ENCODE results near the gene TMEM196.
A peak's percentile ranks its signal among the peaks of the same experiment; 100 is the strongest.

Gene TMEM196

GRCh38 chr7:19772841-19773760 lies at the start of gene TMEM196:
TMEM196 (minus strand) TSS chr7:19773617; CDS start chr7:19772696, 921 bp downstream.
- DNase-seq (ENCODE audit: low read depth) = peak; percentile 33

GRCh38 chr7:19816128-19816527 lies 42.7 kb upstream of the TMEM196 start:
- no peak for DNase-seq (ENCODE audit: low read depth)

- peak; percentile 14 for DNase-seq (ENCODE audit: low read depth)
Measured at GRCh38 chr7:19815546-19815945, 42.1 kb upstream of the TMEM196 start.

GRCh38 chr7:19814776-19815175 lies 41.4 kb upstream of the TMEM196 start:
- DNase-seq (ENCODE audit: low read depth) = no peak

GRCh38 chr7:19811386-19811785 lies 38.0 kb upstream of the TMEM196 start:
- no peak for DNase-seq (ENCODE audit: low read depth)

- DNase-seq (ENCODE audit: low read depth) = peak; percentile 31
Measured at GRCh38 chr7:19798986-19799385, 25.6 kb upstream of the TMEM196 start.

GRCh38 chr7:19783541-19783940 lies 10.1 kb upstream of the TMEM196 start:
- DNase-seq (ENCODE audit: low read depth) = no peak

- no peak for DNase-seq (ENCODE audit: low read depth)
Measured at GRCh38 chr7:19776981-19777380, 3.6 kb upstream of the TMEM196 start.

- DNase-seq (ENCODE audit: low read depth) = peak; percentile 4
Measured at GRCh38 chr7:19775578-19775977, 2.2 kb upstream of the TMEM196 start.

- no peak for DNase-seq (ENCODE audit: low read depth)
Measured at GRCh38 chr7:19772306-19772705, 1.1 kb downstream of the TMEM196 start.

- no peak for DNase-seq (ENCODE audit: low read depth)
Measured at GRCh38 chr7:19762631-19763030, 10.8 kb downstream of the TMEM196 start.

- DNase-seq (ENCODE audit: low read depth) = peak; percentile 50
Measured at GRCh38 chr7:19754521-19755116, 18.8 kb downstream of the TMEM196 start.

GRCh38 chr7:19752020-19752419 lies 21.4 kb downstream of the TMEM196 start:
- no peak for DNase-seq (ENCODE audit: low read depth)

- peak; percentile 33 for DNase-seq (ENCODE audit: low read depth)
Measured at GRCh38 chr7:19749658-19750057, 23.8 kb downstream of the TMEM196 start.

GRCh38 chr7:19747740-19748339 lies 25.6 kb downstream of the TMEM196 start:
- DNase-seq (ENCODE audit: low read depth) = peak; percentile 66

- DNase-seq (ENCODE audit: low read depth) = no peak
Measured at GRCh38 chr7:19744075-19744474, 29.3 kb downstream of the TMEM196 start.

GRCh38 chr7:19728716-19729115 lies 44.7 kb downstream of the TMEM196 start:
- DNase-seq (ENCODE audit: low read depth) = no peak

GRCh38 chr7:19725770-19726169 lies 47.6 kb downstream of the TMEM196 start:
- DNase-seq (ENCODE audit: low read depth) = no peak

- no peak for DNase-seq (ENCODE audit: low read depth)
Measured at GRCh38 chr7:19715499-19715898, 57.9 kb downstream of the TMEM196 start.

GRCh38 chr7:19713676-19714075 lies 59.7 kb downstream of the TMEM196 start:
- DNase-seq (ENCODE audit: low read depth) = peak; percentile 69

GRCh38 chr7:19709249-19709578 lies 64.2 kb downstream of the TMEM196 start:
- DNase-seq (ENCODE audit: low read depth) = no peak

- DNase-seq (ENCODE audit: low read depth) = peak; percentile 96
Measured at GRCh38 chr7:19708397-19709248, 64.8 kb downstream of the TMEM196 start, which contains the start of gene POLR1F. POLR1F (minus strand) TSS chr7:19709037; CDS start chr7:19709016, 21 bp downstream.

All from ELR (cell line).